HG03045 (cell line): ENCODE measurements around the gene BCORL1.

Source experiments
- ATAC-seq: cut with Tn5 transposase; IDR thresholded peaks from one replicate; pipeline ENCODE4 v1.9.1; 2021; ENCODE audit warnings: mild to moderate bottlenecking, moderate library complexity; ENCODE audit not compliant: unreplicated experiment

The BCORL1 gene, protein sequence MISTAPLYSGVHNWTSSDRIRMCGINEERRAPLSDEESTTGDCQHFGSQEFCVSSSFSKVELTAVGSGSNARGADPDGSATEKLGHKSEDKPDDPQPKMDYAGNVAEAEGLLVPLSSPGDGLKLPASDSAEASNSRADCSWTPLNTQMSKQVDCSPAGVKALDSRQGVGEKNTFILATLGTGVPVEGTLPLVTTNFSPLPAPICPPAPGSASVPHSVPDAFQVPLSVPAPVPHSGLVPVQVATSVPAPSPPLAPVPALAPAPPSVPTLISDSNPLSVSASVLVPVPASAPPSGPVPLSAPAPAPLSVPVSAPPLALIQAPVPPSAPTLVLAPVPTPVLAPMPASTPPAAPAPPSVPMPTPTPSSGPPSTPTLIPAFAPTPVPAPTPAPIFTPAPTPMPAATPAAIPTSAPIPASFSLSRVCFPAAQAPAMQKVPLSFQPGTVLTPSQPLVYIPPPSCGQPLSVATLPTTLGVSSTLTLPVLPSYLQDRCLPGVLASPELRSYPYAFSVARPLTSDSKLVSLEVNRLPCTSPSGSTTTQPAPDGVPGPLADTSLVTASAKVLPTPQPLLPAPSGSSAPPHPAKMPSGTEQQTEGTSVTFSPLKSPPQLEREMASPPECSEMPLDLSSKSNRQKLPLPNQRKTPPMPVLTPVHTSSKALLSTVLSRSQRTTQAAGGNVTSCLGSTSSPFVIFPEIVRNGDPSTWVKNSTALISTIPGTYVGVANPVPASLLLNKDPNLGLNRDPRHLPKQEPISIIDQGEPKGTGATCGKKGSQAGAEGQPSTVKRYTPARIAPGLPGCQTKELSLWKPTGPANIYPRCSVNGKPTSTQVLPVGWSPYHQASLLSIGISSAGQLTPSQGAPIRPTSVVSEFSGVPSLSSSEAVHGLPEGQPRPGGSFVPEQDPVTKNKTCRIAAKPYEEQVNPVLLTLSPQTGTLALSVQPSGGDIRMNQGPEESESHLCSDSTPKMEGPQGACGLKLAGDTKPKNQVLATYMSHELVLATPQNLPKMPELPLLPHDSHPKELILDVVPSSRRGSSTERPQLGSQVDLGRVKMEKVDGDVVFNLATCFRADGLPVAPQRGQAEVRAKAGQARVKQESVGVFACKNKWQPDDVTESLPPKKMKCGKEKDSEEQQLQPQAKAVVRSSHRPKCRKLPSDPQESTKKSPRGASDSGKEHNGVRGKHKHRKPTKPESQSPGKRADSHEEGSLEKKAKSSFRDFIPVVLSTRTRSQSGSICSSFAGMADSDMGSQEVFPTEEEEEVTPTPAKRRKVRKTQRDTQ (N-terminal part only)

DNA sequence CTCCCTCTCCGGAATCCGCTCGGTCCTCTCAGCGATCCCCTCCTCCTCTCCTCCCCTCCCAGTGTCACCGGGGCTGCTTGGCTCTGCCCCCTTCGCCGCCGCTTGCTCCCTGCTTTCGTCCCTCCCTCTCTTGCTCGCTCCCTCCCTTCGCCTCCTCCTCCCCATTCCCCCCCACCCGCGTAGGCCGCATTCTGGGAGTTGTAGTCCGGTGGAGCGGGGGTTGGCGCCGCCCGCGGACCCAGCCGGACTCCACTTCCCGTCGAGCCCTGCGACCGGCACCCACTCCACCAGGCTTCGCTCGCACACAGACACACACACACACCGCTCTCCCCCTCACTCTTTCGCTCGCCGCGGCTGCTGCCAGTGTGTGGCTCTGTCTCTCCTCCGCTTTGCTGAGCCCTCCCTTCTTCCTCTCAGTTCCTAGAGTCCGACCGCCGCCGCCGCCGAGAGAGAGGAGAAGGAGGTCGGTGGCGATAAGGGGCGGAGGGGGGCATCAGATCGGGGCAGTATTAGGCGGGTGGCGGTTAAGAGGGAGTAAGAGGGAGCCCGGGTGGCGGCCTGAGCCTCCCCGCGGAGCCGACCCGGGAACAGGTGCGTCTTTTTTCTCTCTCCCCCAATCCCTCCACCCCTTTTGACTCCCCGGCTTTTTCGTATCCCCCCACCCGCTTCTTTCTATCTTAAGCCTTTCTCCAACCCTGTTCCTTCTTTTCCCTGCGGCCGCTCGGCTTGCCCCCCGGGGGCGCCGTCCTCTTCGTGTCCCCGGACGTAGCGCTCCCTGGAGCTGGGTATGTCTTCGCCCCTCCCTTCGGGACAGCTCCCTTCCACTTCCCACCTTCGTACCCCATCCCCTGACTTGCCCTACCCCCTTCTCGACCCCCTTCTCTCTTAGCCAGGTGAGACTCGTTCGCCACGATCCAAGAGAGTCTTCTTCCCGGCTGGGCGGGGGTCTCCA lies at the start of gene BCORL1:
Gene BCORL1 (plus strand): TSS at position 336 of the 952 bp plus-strand sequence. CDS start 22,597 bp downstream, outside the sequence.
- peak; percentile 94 for ATAC-seq

- peak; percentile 12 for ATAC-seq
Observed at GRCh38 chrX:129932821-129933321, 49.6 kb upstream of the BCORL1 start.

GRCh38 chrX:129933700-129934099 lies 48.7 kb upstream of the BCORL1 start:
- no peak for ATAC-seq

- ATAC-seq = no peak
Observed at GRCh38 chrX:129934461-129934860, 48.0 kb upstream of the BCORL1 start.

GRCh38 chrX:129934952-129935351 lies 47.5 kb upstream of the BCORL1 start:
- ATAC-seq = no peak

GRCh38 chrX:129938081-129938480 lies 44.4 kb upstream of the BCORL1 start:
- ATAC-seq = no peak

GRCh38 chrX:129939986-129940385 lies 42.4 kb upstream of the BCORL1 start:
- no peak for ATAC-seq

DNA sequence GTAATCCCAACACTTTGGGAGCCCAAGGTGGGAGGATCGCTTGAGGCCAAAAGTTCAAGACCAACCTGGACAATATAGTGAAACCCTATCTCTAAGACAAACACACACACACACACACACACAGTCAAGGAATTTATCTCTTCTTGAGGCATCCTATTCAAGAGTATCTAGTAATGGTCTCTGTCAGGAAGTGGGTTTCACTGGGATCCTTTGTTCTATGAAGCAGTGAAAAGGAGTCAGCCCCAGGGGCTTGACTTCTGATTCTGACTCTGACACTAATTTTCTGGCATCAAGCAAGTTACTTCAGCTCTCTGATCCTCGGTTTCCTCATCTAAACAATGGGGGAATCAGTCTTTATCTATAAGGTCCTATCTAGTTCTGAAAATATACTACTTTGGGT lies 41.7 kb upstream of the BCORL1 start:
- ATAC-seq = no peak

DNA sequence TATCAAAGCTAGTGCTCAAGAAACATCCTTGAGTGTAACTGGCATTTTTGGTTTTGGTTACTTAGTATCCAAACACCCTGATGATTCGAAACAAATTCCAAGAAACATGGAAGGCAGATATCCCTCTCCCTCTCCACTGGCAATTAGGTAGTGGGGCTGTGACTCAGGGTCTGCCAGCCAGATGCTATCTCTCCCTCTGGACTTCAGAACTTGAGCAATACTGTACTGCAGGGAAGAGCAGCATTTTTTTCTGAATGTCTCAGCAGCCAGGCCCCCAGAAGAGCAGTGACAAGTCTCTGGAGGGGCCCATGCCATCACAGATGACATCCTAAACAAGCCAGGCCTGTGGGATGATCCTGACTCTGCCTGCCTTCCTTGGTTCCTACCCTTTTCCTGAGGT lies 37.3 kb upstream of the BCORL1 start:
- no peak for ATAC-seq

GRCh38 chrX:129953334-129953648 lies 29.1 kb upstream of the BCORL1 start:
- ATAC-seq = no peak

DNA sequence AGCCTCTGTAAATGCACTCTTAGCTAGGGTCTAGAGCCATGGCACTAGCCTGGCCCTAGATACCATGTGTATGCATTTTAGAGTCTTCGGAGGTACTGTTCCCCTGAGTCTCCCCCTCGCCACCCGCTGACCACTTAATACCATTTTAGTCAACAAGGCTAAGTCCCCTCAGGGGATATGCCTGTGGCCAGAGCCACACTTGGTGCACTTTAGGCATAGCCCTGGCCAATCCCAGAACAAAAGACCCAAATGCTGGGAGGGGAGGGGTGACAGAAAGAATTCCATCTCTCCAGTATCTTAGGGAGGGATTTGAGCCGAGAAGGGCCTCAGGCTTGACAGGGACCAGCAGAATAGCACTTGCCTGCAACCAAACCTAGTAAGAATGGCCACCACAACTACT lies 28.6 kb upstream of the BCORL1 start:
- no peak for ATAC-seq

DNA sequence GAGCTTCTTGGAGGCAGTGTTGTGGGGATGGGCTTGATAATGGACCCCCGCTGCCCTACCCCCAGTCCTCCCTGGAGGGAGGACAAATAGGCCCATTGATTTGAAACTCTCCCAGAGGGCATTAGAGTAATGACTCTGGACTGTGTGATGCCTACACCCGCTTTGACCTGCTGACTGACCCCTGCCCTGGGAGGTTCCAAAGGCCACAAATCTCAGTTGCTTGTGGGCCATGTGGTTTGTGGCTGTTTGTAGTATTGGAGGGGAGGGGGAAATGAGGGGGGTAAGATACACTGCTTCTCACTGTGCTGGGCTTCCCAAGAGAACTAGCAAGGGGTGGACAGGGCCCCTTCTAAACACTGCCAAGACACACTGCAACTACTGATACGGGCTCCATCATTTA lies 27.6 kb upstream of the BCORL1 start:
- ATAC-seq = no peak

- ATAC-seq = no peak
Observed at GRCh38 chrX:129955682-129956081, 26.8 kb upstream of the BCORL1 start.

- ATAC-seq = no peak
Observed at GRCh38 chrX:129956145-129956544, 26.3 kb upstream of the BCORL1 start.

DNA sequence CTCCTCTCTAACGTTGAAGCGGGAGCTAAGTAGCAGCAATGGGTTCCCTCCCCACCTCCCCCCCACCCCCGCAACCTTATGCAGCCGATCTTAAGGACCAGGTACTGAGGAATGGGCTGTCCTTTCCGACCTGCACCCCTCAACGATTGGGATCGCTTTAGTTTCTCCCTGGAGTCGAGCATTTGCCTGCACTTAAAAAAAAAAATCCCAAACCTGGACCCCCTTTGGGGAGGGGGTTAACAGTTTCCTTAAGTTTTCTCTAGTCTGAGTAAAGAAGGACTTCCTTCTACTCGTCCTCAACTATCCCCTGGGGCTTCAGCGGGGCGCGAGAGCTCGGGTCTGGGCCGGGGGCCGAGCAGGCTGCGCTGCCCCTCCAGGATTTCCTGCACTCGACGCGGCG lies 25.7 kb upstream of the BCORL1 start:
- ATAC-seq = no peak

DNA sequence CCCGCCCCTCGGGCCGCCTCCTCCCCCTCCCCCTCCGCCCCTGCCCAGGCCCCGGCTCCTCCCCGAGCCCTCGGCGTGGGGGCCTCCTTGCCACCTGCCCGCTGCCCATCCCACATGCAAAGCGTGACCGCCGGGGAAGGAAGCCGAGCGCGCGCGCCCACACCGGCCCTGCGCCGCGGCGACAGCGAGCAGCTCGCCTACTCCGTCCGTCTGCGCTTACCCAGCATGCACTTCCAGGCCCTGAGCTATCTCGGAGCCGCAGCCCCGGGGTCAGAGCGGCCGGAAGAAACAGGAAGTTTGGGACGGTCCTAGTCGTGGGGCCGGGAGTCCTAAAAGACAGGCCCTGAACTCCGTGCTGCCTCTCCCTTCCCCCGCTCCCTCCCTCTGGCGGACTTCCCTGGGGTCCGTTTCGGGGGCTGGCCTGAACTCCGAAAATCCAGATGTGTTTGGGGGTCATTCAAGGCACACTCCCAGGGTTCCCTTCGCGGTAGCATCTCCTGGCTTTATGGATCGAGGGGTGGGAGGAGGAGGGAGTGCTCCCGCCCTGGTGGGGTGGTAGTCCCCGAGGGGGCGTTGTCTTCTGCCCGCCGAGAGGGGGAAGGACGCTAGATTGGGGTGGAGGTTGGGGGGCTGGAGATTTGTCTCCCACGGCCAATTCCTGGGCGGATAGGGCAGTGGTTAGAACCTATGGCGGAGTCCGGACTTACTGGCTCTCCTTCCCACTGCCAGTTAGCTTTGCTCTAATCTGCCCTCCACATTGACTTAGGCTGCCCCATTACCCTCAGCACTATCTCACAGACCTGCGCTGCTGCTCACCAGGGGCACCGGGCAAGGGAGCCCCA lies 25.0 kb upstream of the BCORL1 start:
- ATAC-seq = peak; percentile 66

DNA sequence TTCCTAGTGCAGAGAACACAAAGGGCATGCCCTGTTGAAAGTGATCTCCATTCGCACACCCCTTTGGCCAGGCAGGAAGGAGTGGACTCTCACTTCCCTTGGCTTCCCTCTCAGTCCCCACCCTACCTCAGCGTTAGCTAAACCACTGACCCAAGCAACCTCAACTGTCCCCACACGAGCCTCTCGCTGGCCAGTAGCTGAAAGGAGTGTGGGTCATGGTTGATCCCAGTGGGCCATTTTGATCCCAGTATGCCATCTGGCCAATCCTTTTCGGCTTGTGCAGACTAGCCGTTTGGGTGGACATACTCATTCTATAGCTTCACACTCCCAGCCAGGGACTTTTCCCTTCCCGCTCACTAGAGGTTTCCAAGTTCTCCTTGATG lies 24.4 kb upstream of the BCORL1 start:
- ATAC-seq = no peak

GRCh38 chrX:129958814-129959492 lies 23.5 kb upstream of the BCORL1 start:
- ATAC-seq = no peak

DNA sequence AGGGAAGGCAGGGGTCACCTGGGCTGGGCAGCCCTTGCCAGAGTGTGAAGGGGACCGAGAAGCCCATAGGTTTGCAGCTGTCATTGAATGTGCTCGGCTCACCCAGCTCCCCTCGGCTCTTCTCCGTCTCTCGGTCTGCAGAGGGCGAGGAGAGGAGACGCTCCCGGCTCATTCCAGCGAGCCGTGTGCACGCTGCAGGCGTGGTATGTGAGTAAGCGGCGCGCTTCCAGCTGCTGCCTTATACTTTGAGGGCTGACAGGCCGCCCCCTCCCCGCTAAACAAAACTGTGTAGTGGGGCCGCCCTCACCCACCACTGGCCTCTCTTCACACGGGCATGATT lies 23.0 kb upstream of the BCORL1 start:
- ATAC-seq = no peak
